OCI-LY3 (cell line): Measurements from ENCODE around the gene ZNRF2.

Experiments used
- H2AFZ ChIP-seq: fragments of 200-600, 300-600 bp; shearing (Covaris generic); 2 replicates; pipeline ENCODE4 v1.6.0; 2014; ENCODE audit warnings: antibody characterized with exemption, low read depth, low read length
- H3K27ac ChIP-seq: fragments of 200-600, 300-600 bp; sonication (generic); 2 replicates; pipeline ENCODE4 v1.5.1; 2014; ENCODE audit warnings: mild to moderate bottlenecking, low read length, moderate library complexity, mixed read lengths
- H3K27me3 ChIP-seq: fragments of 200-600, 300-600 bp; sonication (generic); 2 replicates; pipeline ENCODE4 v1.6.1; 2014; ENCODE audit warnings: low read depth, low read length, mixed read lengths
- H3K36me3 ChIP-seq: fragments of 200-600, 300-600 bp; sonication (generic); replicated peaks from 2 replicates; pipeline ENCODE3; 2014; ENCODE audit warnings: low read depth, low read length, mixed read lengths
- H3K4me1 ChIP-seq: fragments of 300-600, 200-600 bp; sonication (generic); 2 replicates; pipeline ENCODE4 v1.6.1; 2014; ENCODE audit warnings: low read length, mixed read lengths
- H3K4me2 ChIP-seq: fragments of 200-600, 300-600 bp; sonication (generic); 2 replicates; pipeline ENCODE4 v1.6.1; 2014; ENCODE audit warnings: low read length, mixed read lengths
- H3K4me3 ChIP-seq: fragments of 300-600, 200-600 bp; sonication (generic); 2 replicates; pipeline ENCODE4 v1.5.1; 2014; ENCODE audit warnings: antibody characterized with exemption, mild to moderate bottlenecking, low read length, moderate library complexity
- H3K79me2 ChIP-seq: fragments of 300-600, 200-600 bp; shearing (Covaris generic); 2 replicates; pipeline ENCODE4 v1.6.1; 2014; ENCODE audit warnings: mild to moderate bottlenecking, low read length, mixed read lengths
- H3K9ac ChIP-seq: fragments of 300-600, 200-600 bp; shearing (Covaris generic); 2 replicates; pipeline ENCODE4 v1.6.0; 2014; ENCODE audit warnings: mild to moderate bottlenecking, low read length, moderate library complexity
- H3K9me3 ChIP-seq: fragments of 200-600, 300-600 bp; shearing (Covaris generic); 2 replicates; pipeline ENCODE4 v1.6.1; 2014; ENCODE audit warnings: low read length, mixed read lengths; ENCODE audit not compliant: insufficient read depth
- H4K20me1 ChIP-seq: fragments of 200-600, 300-600 bp; sonication (generic); 2 replicates; pipeline ENCODE4 v1.6.1; 2016; ENCODE audit warnings: low read length, mixed read lengths; ENCODE audit not compliant: insufficient read depth
- CTCF ChIP-seq: fragments of 200-600, 300-600 bp; sonication (generic); IDR thresholded peaks from 2 replicates; pipeline ENCODE4 v1.5.1; 2014; ENCODE audit warnings: antibody characterized with exemption, low read length, low read depth
- EZH2phosphoT487 ChIP-seq: fragments of 200-600 bp; shearing (Covaris generic); IDR thresholded peaks from 2 replicates; pipeline ENCODE4 v1.6.1; 2018; ENCODE audit warnings: antibody characterized with exemption, mixed run types, low read depth

Gene ZNRF2

GRCh38 chr7:30251708-30252329, 32.6 kb upstream of the ZNRF2 start:
- no peak overlapping the region for H3K4me3 ChIP-seq
- no peaks in the 10 kb centered on the region for H3K9me3 ChIP-seq
- no peak overlapping the region for H3K9ac ChIP-seq
- no peaks in the 10 kb centered on the region for H3K36me3 ChIP-seq
- no peaks in the 10 kb centered on the region for H4K20me1 ChIP-seq
- H3K79me2 ChIP-seq = no peaks in the 10 kb centered on the region
- peaks cover 10% of the 10 kb centered on the region for H3K4me1 ChIP-seq
- H3K27ac ChIP-seq = no peak overlapping the region
- H3K27me3 ChIP-seq = no peaks in the 10 kb centered on the region
- no peak overlapping the region for H2AFZ ChIP-seq
- H3K4me2 ChIP-seq = no peak overlapping the region
- TF ChIP-seq EZH2phosphoT487 = no peak

GRCh38 chr7:30252885-30253795, 31.3 kb upstream of the ZNRF2 start:
- Histone ChIP-seq H3K9me3 (no peaks in the 10 kb centered on the region), H3K27me3 (no peaks in the 10 kb centered on the region), H2AFZ (no peak overlapping the region), H3K4me1 (peaks cover under 1% of the 10 kb centered on the region; the same call in 1 of the 2 replicates), H3K27ac (no peak overlapping the region), H3K79me2 (no peaks in the 10 kb centered on the region), H3K4me3 (no peak overlapping the region), H3K9ac (no peak overlapping the region), H3K36me3 (no peaks in the 10 kb centered on the region), H3K4me2 (no peak overlapping the region), H4K20me1 (no peaks in the 10 kb centered on the region)
- TF ChIP-seq EZH2phosphoT487 = no peak
- TF ChIP-seq CTCF = no peak

- H4K20me1 ChIP-seq = no peaks in the 10 kb centered on the region
- no peak overlapping the region for H3K9ac ChIP-seq
- TF ChIP-seq EZH2phosphoT487 (no peak), CTCF (no peak)
- no peaks in the 10 kb centered on the region for H3K4me1 ChIP-seq
- no peaks in the 10 kb centered on the region for H3K9me3 ChIP-seq
- H3K4me2 ChIP-seq = no peak overlapping the region
- no peaks in the 10 kb centered on the region for H3K79me2 ChIP-seq
- no peak overlapping the region for H2AFZ ChIP-seq
- no peaks in the 10 kb centered on the region for H3K27me3 ChIP-seq
- no peak overlapping the region for H3K4me3 ChIP-seq
- H3K27ac ChIP-seq = no peak overlapping the region
- no peaks in the 10 kb centered on the region for H3K36me3 ChIP-seq
These were observed 30.6 kb upstream of the ZNRF2 start for GRCh38 chr7:30253796-30254165.

GRCh38 chr7:30254248-30254647, 30.1 kb upstream of the ZNRF2 start:
- Histone ChIP-seq H2AFZ (no peak overlapping the region), H3K9me3 (no peaks in the 10 kb centered on the region), H3K36me3 (no peaks in the 10 kb centered on the region), H3K4me2 (no peak overlapping the region), H3K27ac (no peak overlapping the region), H3K79me2 (no peaks in the 10 kb centered on the region), H3K27me3 (no peaks in the 10 kb centered on the region), H3K4me1 (no peaks in the 10 kb centered on the region), H3K9ac (no peak overlapping the region), H4K20me1 (no peaks in the 10 kb centered on the region), H3K4me3 (no peak overlapping the region)
- TF ChIP-seq EZH2phosphoT487 = no peak
- TF ChIP-seq CTCF = no peak
